ENCODE measurements around the gene ZNF616. TPM values are rescaled to one million over a fixed set of nuclear protein-coding genes. Genes with fewer than 3 reads are reported as not detected.

ZNF616 gene
- total RNA-seq, 2 donors from 2014 or later = 5.4 to 7.8 TPM

Other genes starting within 250 kb of the ZNF616 start
- 10 to 100 TPM in 1 of 2 donors, 1 to 10 TPM in 1; 8.0 to 10.8 TPM for gene ZNF649, start 234.9 kb downstream of the ZNF616 start, total RNA-seq
- gene ZNF613, start 212.5 kb downstream of the ZNF616 start, total RNA-seq = 1 to 10 TPM; 4.3 to 5.5 TPM
- 1 to 10 TPM; 7.2 to 7.5 TPM for gene ZNF350, start 153.1 kb downstream of the ZNF616 start, total RNA-seq
- gene ZNF615, start 131.7 kb downstream of the ZNF616 start, total RNA-seq = 10 to 100 TPM in 1 of 2 donors, 1 to 10 TPM in 1; 9.8 to 10.0 TPM
- 1 to 10 TPM; 6.8 to 9.4 TPM for gene ZNF614, start 111.6 kb downstream of the ZNF616 start, total RNA-seq
- gene ZNF432, start 91.1 kb downstream of the ZNF616 start, total RNA-seq = 10 to 100 TPM in 1 of 2 donors, 1 to 10 TPM in 1; 8.5 to 10.7 TPM
- gene ZNF841, start 44.2 kb downstream of the ZNF616 start, total RNA-seq = 10 to 100 TPM; 10.4 to 12.1 TPM
- 10 to 100 TPM in 1 of 2 donors, 1 to 10 TPM in 1; 8.9 to 10.5 TPM for gene ZNF836, start 31.7 kb upstream of the ZNF616 start, total RNA-seq
- gene PPP2R1A, start 50.1 kb upstream of the ZNF616 start, total RNA-seq = 100 to 1,000 TPM; 276 to 389 TPM
- gene ZNF766, start 129.6 kb upstream of the ZNF616 start, total RNA-seq = 10 to 100 TPM; 12.5 to 14.1 TPM
- gene ZNF480, start 157.2 kb upstream of the ZNF616 start, total RNA-seq = 10 to 100 TPM; 20.0 to 21.5 TPM
- gene ZNF610, start 196.3 kb upstream of the ZNF616 start, total RNA-seq = 1 to 10 TPM; 1.3 to 2.4 TPM
- gene ZNF880, start 230.0 kb upstream of the ZNF616 start, total RNA-seq = 10 to 100 TPM; 17.2 to 22.2 TPM

All from left cardiac atrium (tissue), 2 donors.